DND-41 (cell line): Measurements from ENCODE around the gene SCAPER.

Source experiments
- EZH2 ChIP-seq: IDR thresholded peaks from 3 replicates; pipeline ENCODE4 v1.6.1; 2012; ENCODE audit warnings: borderline replicate concordance, low read depth, mild to moderate bottlenecking, moderate library complexity, low read length, inconsistent platforms; ENCODE audit not compliant: severe bottlenecking
- TF ChIP-seq, protein P1 (sequence below): IDR thresholded peaks from 2 replicates; pipeline ENCODE4 v1.5.1; 2012; ENCODE audit warnings: borderline replicate concordance, low read length, moderate library complexity, mild to moderate bottlenecking; ENCODE audit not compliant: poor library complexity, severe bottlenecking; ENCODE audit errors: extremely low read depth

DNA sequence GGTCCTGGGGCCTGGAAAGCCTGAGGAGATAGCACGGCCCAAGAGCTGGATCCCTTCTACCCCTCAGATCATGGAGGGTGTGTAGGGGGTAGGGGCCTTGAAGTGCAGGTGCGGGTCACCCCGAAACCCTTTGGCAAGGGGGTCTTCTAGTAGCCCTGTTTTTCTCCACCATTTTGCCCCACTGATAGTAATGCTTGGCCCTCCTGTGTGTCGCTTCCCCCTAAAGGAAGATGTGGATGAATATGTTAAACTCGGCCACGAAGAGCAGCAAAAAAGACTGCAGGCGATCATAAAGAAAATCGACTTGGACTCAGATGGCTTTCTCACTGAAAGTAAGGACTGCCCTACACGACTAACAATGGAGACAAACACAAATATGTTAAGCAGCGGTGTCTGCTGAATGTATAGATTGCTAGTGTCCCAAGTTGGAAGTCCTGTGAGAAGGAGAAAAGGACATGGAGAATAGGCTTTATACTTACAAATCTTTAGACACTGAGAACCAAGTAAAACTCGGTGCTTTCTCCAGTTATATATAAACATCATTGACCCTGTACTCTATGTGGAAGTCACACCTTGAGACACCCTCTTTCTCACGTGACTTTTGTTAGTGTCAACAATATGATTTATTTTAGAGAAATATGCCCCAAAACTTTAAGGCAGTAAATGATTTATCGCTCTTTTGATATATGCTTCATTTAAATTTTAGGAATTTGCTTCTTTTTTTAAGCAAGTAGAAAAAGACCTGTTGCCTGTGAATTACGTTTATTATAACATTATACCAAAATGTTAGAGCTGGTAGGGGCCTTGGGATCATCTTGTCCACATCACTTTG lies 27.2 kb upstream of the SCAPER start:
- TF ChIP-seq, protein P1, sequence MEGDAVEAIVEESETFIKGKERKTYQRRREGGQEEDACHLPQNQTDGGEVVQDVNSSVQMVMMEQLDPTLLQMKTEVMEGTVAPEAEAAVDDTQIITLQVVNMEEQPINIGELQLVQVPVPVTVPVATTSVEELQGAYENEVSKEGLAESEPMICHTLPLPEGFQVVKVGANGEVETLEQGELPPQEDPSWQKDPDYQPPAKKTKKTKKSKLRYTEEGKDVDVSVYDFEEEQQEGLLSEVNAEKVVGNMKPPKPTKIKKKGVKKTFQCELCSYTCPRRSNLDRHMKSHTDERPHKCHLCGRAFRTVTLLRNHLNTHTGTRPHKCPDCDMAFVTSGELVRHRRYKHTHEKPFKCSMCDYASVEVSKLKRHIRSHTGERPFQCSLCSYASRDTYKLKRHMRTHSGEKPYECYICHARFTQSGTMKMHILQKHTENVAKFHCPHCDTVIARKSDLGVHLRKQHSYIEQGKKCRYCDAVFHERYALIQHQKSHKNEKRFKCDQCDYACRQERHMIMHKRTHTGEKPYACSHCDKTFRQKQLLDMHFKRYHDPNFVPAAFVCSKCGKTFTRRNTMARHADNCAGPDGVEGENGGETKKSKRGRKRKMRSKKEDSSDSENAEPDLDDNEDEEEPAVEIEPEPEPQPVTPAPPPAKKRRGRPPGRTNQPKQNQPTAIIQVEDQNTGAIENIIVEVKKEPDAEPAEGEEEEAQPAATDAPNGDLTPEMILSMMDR, result no peak
- TF ChIP-seq EZH2, result no peak
